Measurements from ENCODE around the gene KRR1. TPM values are rescaled to one million over a fixed set of nuclear protein-coding genes. Genes with fewer than 3 reads are reported as not detected.

KRR1 gene
- total RNA-seq, 4 donors from 2014 or later: 16.5 to 34.7 (median 22.2) TPM

- TF ChIP-seq POLR2A (IDR thresholded peaks at IDR 0.05): no peak
- no peak for TF ChIP-seq EP300 (IDR thresholded peaks at IDR 0.05)
- no peaks in the 10 kb centered on the region for H3K9me3 ChIP-seq
- H3K27ac ChIP-seq: peak overlapping the region in 1 of 4 donors; percentile 19
- DNase-seq (ENCODE audit: low spot score in 2 of 2): no peak
- no peaks in the 10 kb centered on the region for H3K27me3 ChIP-seq
- H3K4me1 ChIP-seq: peaks cover 0 to 15% (median 5%) of the 10 kb centered on the region in 4 donors
- H3K4me3 ChIP-seq: no peak overlapping the region
- no peaks in the 10 kb centered on the region for H3K36me3 ChIP-seq
- 58 to 66% methylated on average over 2 of the region's 2 CpGs for WGBS, 2 donors
Measured at GRCh38 chr12:75483431-75483830, 28.0 kb downstream of the KRR1 start.

GRCh38 chr12:75482646-75483045 is 28.8 kb downstream of the KRR1 start:
- WGBS, 2 donors: 42 to 47% methylated on average over 4 of the region's 4 CpGs
- H3K27me3 ChIP-seq: no peaks in the 10 kb centered on the region

GRCh38 chr12:75481774-75482173 is 29.6 kb downstream of the KRR1 start:
- peak overlapping the region in 3 of 4 donors; percentile 69 to 79 (median 74) for H3K27ac ChIP-seq
- no peak for TF ChIP-seq CTCF (IDR thresholded peaks at IDR 0.05)
- no peak for TF ChIP-seq POLR2A (IDR thresholded peaks at IDR 0.05)
- no peak for TF ChIP-seq EP300 (IDR thresholded peaks at IDR 0.05)
- no peaks in the 10 kb centered on the region for H3K27me3 ChIP-seq
- H3K4me3 ChIP-seq: peak overlapping the region; percentile 10 to 48 (median 30)
- no peaks in the 10 kb centered on the region for H3K9me3 ChIP-seq
- peaks cover 0 to 15% (median 5%) of the 10 kb centered on the region in 4 donors for H3K4me1 ChIP-seq
- 70 to 90% methylated on average over 4 of the region's 4 CpGs for WGBS, 2 donors
- DNase-seq (ENCODE audit: low spot score in 2 of 2): no peak
- H3K36me3 ChIP-seq: no peaks in the 10 kb centered on the region

More at GRCh38 chr12:75482646-75483045, 28.8 kb downstream of the KRR1 start:
- Histone ChIP-seq H3K27ac (peak overlapping the region in 2 of 4 donors; percentile 19 to 69), H3K4me1 (peaks cover 0 to 15% (median 5%) of the 10 kb centered on the region in 4 donors), H3K36me3 (no peaks in the 10 kb centered on the region), H3K9me3 (no peaks in the 10 kb centered on the region), H3K4me3 (peak overlapping the region in 2 of 4 donors; percentile 41 to 48)
- TF ChIP-seq CTCF (IDR thresholded peaks at IDR 0.05): no peak
- no peak for DNase-seq (ENCODE audit: low spot score in 2 of 2)

- Histone ChIP-seq H3K4me3 (peak overlapping the region; percentile 30 to 48 (median 40)), H3K36me3 (no peaks in the 10 kb centered on the region), H3K27me3 (no peaks in the 10 kb centered on the region), H3K9me3 (no peaks in the 10 kb centered on the region), H3K27ac (peak overlapping the region; percentile 21 to 79 (median 72)), H3K4me1 (peaks cover 0 to 15% (median 5%) of the 10 kb centered on the region in 4 donors)
- TF ChIP-seq POLR2A (IDR thresholded peaks at IDR 0.05): no peak
- TF ChIP-seq EP300 (IDR thresholded peaks at IDR 0.05): no peak
- no peak for TF ChIP-seq CTCF (IDR thresholded peaks at IDR 0.05)
- WGBS, 2 donors: 28 to 34% methylated on average over 5 of the region's 5 CpGs
- DNase-seq (ENCODE audit: low spot score in 2 of 2): no peak
Measured at GRCh38 chr12:75481013-75481705, 30.2 kb downstream of the KRR1 start.

- Histone ChIP-seq H3K9me3 (no peaks in the 10 kb centered on the region), H3K4me1 (peaks cover 0 to 15% (median 5%) of the 10 kb centered on the region in 4 donors), H3K27me3 (no peaks in the 10 kb centered on the region), H3K27ac (peak within 1 kb of the TSS; percentile 21 to 79 (median 72)), H3K4me3 (peak within 1 kb of the TSS; percentile 30 to 48 (median 40)), H3K36me3 (no peaks in the 10 kb centered on the region)
- TF ChIP-seq POLR2A (IDR thresholded peaks at IDR 0.05) (peak in 1 of 2 donors; percentile 23), CTCF (IDR thresholded peaks at IDR 0.05) (no peak), EP300 (IDR thresholded peaks at IDR 0.05) (peak in 1 of 2 donors; percentile 79)
- WGBS, 2 donors: 6 to 10% methylated on average over 8 of the region's 8 CpGs
- peak; percentile 47 to 76 for DNase-seq (ENCODE audit: low spot score in 2 of 2)
Measured at GRCh38 chr12:75480469-75480949, 30.9 kb downstream of the KRR1 start, which contains the start of gene GLIPR1. Gene GLIPR1 (plus strand): TSS chr12:75480755. CDS start chr12:75480881, 126 bp downstream.
